Pancreas (tissue), 10 donors: Measurements from ENCODE around the gene NIPSNAP3A. TPM values are rescaled to one million over a fixed set of nuclear protein-coding genes. Genes with fewer than 3 reads are reported as not detected.

Source experiments
- ATAC-seq, 4 donors: fragments of 200-7000 bp; cut with Tn5 transposase; one replicate each; pipeline versions ENCODE4 v1.8.0 to v1.9.1; 2020; ENCODE audit warnings: mild to moderate bottlenecking in 4 of 4, moderate library complexity in 4 of 4
- DNase-seq, 6 donors: peaks; one replicate each; pipeline ENCODE4 v3.0.0-alpha.2; 2020
- FAIRE-seq: peaks from 2 replicates; lab custom pipeline; 2012; peaks lifted over from hg19 to GRCh38; lab: Jason Lieb, UNC
- H3K27ac ChIP-seq, 4 donors: fragments of 200-600 bp; sonication (generic); 1 replicate in 3 of 4; 2 replicates in 1 of 4; pipeline versions ENCODE4 v1.5.0 to v1.8.0; 2020
- H3K27me3 ChIP-seq, 4 donors: fragments of 200-600 bp; one replicate each; pipeline ENCODE4 v1.8.0; 2021
- H3K36me3 ChIP-seq, 3 donors: fragments of 200-600 bp; sonication (generic) in 1 of 3; one replicate each; pipeline versions ENCODE4 v1.5.0 to v1.8.0; 2020 to 2021
- H3K4me1 ChIP-seq, 3 donors: fragments of 200-600 bp; one replicate each; pipeline ENCODE4 v1.8.0; 2021
- H3K4me3 ChIP-seq, 4 donors: fragments of 200-600 bp; sonication (generic) in 2 of 4; one replicate each; pipeline versions ENCODE4 v1.5.0 to v1.8.0; 2020 to 2021
- H3K9me3 ChIP-seq, 4 donors: fragments of 200-600 bp; one replicate each; pipeline ENCODE4 v1.8.0; 2021
- CTCF ChIP-seq, 4 donors: fragments of 200-600 bp; sonication (generic) in 3 of 4; IDR thresholded peaks; one replicate each; pipeline versions ENCODE4 v1.5.0 to v1.8.0; 2021; ENCODE audit warnings: antibody characterized with exemption in 4 of 4
- WGBS, 2 donors: extraction: QIAGEN DNeasy Blood & Tissue Kit; methylation state at CpG; one replicate each; pipeline ENCODE4 v1.1.7; 2013; 5-methylcytosine and 5-hydroxymethylcytosine counted together
- intact Hi-C, 3 donors: fragments of 100-400 bp; cut with DNase I; formaldehyde crosslinking; loops; one replicate each; pipeline versions ENCODE4 v1.11.1 to v1.14.2; 2022
- polyA plus RNA-seq, 2 donors: library from polyadenylated mRNA; stranded (reverse); fragments of 200-250 nt; gene quantifications; one replicate each; pipeline ENCODE4 v1.2.3, GENCODE V29; 2013
- total RNA-seq, 6 donors: library from RNA; stranded (reverse); fragmentation: NEBNext Ultra II Directional in 4 of 6; extraction: Animal tissue kit (Norgen Biotek cat#: 25700) in 4 of 6; gene quantifications; one replicate each; pipeline versions ENCODE4 v1.2.1 to v1.2.4, GENCODE V29; 2021 to 2023
- donor health status: healthy with polysubstance abuse.
- donor health status: DM: no; HTN: no; CAD: no; lungs with moderate emphysema.
- donor health status: DM: no; HTN: no; CAD: no.
- donor health status: control.
- donor health status: control.
- donor health status: Bipolar disorder and iron deficiency.
- donor health status: DM: yes; HTN: yes; CAD: no.
- donor health status: DM: no; HTN: no; CAD: no.
- donor health status: DM: no; HTN: no; CAD: no.
- donor health status: DM: yes; HTN: yes; CAD: no.

The NIPSNAP3A gene
- total and polyA plus RNA-seq, 8 donors, result 4.1 to 22.9 (median 8.1) TPM

- intact Hi-C loops, result no loop called here
- Histone ChIP-seq H3K4me3 (no peak overlapping the region), H3K9me3 (no peaks in the 10 kb centered on the region), H3K27me3 (no peaks in the 10 kb centered on the region), H3K36me3 (no peaks in the 10 kb centered on the region), H3K4me1 (peaks cover 0 to 3% (median 0%) of the 10 kb centered on the region in 3 donors), H3K27ac (no peak overlapping the region)
- FAIRE-seq, result no peak
- no peak for TF ChIP-seq CTCF (IDR thresholded peaks at IDR 0.05)
- DNase-seq, result no peak
- 58 to 73% methylated on average over 5 of the region's 5 CpGs for WGBS, 2 donors
- peak in 1 of 4 donors; percentile 42 for ATAC-seq
Observed at GRCh38 chr9:104772714-104773510, 25.4 kb downstream of the NIPSNAP3A start.

- no peak overlapping the region for H3K4me3 ChIP-seq
- 6 to 18% methylated on average over 1 of the region's 1 CpG for WGBS, 2 donors
- no peak for ATAC-seq
- no peak for FAIRE-seq
- TF ChIP-seq CTCF (IDR thresholded peaks at IDR 0.05), result no peak
- H3K36me3 ChIP-seq, result no peaks in the 10 kb centered on the region
- H3K9me3 ChIP-seq, result no peaks in the 10 kb centered on the region
- no peaks in the 10 kb centered on the region for H3K27me3 ChIP-seq
- H3K27ac ChIP-seq, result no peak overlapping the region
- intact Hi-C loops, result no loop called here
- no peak for DNase-seq
- peaks cover 0 to 3% (median 0%) of the 10 kb centered on the region in 3 donors for H3K4me1 ChIP-seq
Observed at GRCh38 chr9:104774132-104774531, 26.6 kb downstream of the NIPSNAP3A start.

DNA sequence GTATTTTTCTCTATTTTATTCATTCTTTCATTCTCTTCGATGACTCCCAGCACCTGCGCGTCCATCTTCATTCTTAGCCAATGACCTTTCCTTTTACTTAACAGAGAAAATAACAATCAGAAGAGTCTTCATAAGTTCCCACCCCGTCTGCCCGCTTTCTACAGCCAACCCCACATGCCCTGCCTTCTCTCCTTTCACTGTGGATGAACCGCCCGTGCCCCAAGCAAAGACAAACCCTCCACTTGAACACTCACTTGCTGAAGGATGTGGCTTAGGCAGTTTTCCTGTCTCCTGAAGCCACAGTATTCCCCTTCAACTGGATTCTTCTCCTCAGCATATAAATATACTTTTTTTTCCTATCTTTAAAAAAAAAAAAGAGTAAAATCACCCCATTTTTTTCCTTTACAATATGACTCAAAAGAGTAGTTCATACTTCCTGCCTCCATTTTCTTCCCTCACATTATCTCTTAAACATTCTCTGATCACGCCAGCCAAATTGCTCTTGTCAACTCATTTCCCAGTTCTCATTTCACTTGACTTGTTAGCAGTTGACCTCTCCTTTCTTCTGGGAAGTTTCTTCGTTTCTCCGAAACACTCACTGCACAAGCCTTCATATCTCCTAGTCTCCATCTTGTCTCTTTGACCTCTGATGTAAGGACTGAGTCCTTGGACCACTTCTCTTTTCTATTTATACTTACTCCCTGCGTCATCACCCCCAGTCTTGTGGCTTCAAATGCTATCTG is 27.5 kb downstream of the NIPSNAP3A start:
- Histone ChIP-seq H3K4me3 (no peak overlapping the region), H3K27me3 (no peaks in the 10 kb centered on the region), H3K4me1 (peaks cover 0 to 3% (median 0%) of the 10 kb centered on the region in 3 donors), H3K36me3 (no peaks in the 10 kb centered on the region), H3K27ac (no peak overlapping the region), H3K9me3 (no peaks in the 10 kb centered on the region)
- TF ChIP-seq CTCF (IDR thresholded peaks at IDR 0.05), result no peak
- intact Hi-C loops, result no loop called here
- FAIRE-seq (no peak), DNase-seq (no peak), ATAC-seq (peak in 3 of 4 donors; percentile 29 to 72 (median 44))
- WGBS, 2 donors, result 93 to 95% methylated on average over 11 of the region's 11 CpGs

DNA sequence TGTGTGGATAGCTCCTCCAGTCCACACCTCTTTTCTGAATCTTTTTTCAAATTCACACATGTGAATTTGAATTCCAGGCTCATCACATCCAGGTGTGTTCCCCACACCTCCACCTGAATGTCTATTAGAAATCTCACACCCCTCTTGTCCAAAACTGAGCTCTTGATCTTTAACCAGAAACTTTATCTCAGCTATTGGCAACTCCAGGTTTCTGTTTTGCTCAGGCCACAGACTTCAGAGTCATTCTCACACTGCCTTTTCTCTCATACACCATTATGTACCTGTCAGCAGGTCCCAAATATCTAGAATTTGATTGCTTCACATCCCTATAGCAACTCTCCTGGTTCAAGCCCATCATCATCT is 28.1 kb downstream of the NIPSNAP3A start:
- Histone ChIP-seq H3K27me3 (no peaks in the 10 kb centered on the region), H3K4me3 (no peak overlapping the region), H3K4me1 (peaks cover 0 to 3% (median 0%) of the 10 kb centered on the region in 3 donors), H3K9me3 (no peaks in the 10 kb centered on the region), H3K27ac (no peak overlapping the region), H3K36me3 (no peaks in the 10 kb centered on the region)
- intact Hi-C loops, result no loop called here
- TF ChIP-seq CTCF (IDR thresholded peaks at IDR 0.05), result no peak
- peak in 1 of 4 donors; percentile 9 for ATAC-seq
- DNase-seq, result no peak
- FAIRE-seq, result no peak
